GM12891 (cell line): Measurements from ENCODE around the gene MYCBP2.
A peak's percentile ranks its signal among the peaks of the same experiment; 100 is the strongest.
"Not testable (repeated sequence)": the region's sequence is repeated elsewhere in the genome, so short reads cannot be mapped to it uniquely, and the experiment has no call there.

Experiments
- DNase-seq: peaks from one replicate; pipeline ENCODE4 v3.0.0; 2011; ENCODE audit warnings: low spot score; ENCODE audit not compliant: insufficient read length
- FAIRE-seq: peaks from 2 replicates; lab custom pipeline; 2011; peaks lifted over from hg19 to GRCh38; lab: Jason Lieb, UNC
- PAX5 ChIP-seq: IDR thresholded peaks from 2 replicates; pipeline ENCODE4 v1.6.1; 2011; ENCODE audit warnings: low read length, moderate library complexity, mild to moderate bottlenecking; ENCODE audit not compliant: insufficient read depth, severe bottlenecking
- POLR2A ChIP-seq: IDR thresholded peaks from 2 replicates; pipeline ENCODE4 v1.6.1; 2011; ENCODE audit warnings: low read depth, low read length, control low read depth
- POLR2AphosphoS5 ChIP-seq: IDR thresholded peaks from 2 replicates; pipeline ENCODE4 v1.6.1; 2011; ENCODE audit warnings: low read depth, low read length, control low read depth
- POU2F2 ChIP-seq: IDR thresholded peaks from 2 replicates; pipeline ENCODE4 v1.6.1; 2011; ENCODE audit warnings: low read depth, mild to moderate bottlenecking, control low read depth, low read length, moderate library complexity
- SPI1 ChIP-seq: IDR thresholded peaks from 2 replicates; pipeline ENCODE4 v1.6.1; 2011; ENCODE audit warnings: low read depth, low read length, control low read depth
- TAF1 ChIP-seq: IDR thresholded peaks from 2 replicates; pipeline ENCODE4 v1.6.1; 2011; ENCODE audit warnings: low read depth, low read length, control low read depth

Gene MYCBP2

DNA sequence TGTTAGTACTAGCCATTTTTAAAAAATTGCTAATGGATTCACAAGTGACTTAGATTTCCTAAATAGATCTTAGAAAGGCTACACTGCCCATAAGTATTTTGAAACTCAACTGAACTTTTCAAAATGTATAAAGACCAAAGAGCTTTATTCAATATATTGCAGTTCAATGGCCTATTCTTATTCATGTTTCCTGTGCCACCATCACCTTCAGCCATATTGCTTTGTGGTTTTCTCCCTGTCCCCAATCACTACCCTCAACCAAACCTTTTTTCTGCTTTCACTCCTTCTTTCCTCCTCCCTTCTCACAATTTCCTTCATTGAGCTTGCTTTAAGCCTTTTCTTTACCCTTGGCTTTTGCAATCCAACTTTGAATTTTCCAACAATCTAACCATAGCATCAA, 100.9 kb downstream of the MYCBP2 start:
- FAIRE-seq (no peak), DNase-seq (no peak)
- no peak for TF ChIP-seq POLR2A
- TF ChIP-seq POU2F2 = no peak
- no peak for TF ChIP-seq TAF1
- no peak for TF ChIP-seq POLR2AphosphoS5
- no peak for TF ChIP-seq SPI1
- TF ChIP-seq PAX5 = no peak

- DNase-seq = no peak
- TF ChIP-seq POLR2AphosphoS5 (no peak), PAX5 (no peak), POLR2A (no peak), SPI1 (no peak), TAF1 (no peak), POU2F2 (no peak)
- FAIRE-seq = no peak
Measured at GRCh38 chr13:77222909-77223308, 104.0 kb downstream of the MYCBP2 start.

DNA sequence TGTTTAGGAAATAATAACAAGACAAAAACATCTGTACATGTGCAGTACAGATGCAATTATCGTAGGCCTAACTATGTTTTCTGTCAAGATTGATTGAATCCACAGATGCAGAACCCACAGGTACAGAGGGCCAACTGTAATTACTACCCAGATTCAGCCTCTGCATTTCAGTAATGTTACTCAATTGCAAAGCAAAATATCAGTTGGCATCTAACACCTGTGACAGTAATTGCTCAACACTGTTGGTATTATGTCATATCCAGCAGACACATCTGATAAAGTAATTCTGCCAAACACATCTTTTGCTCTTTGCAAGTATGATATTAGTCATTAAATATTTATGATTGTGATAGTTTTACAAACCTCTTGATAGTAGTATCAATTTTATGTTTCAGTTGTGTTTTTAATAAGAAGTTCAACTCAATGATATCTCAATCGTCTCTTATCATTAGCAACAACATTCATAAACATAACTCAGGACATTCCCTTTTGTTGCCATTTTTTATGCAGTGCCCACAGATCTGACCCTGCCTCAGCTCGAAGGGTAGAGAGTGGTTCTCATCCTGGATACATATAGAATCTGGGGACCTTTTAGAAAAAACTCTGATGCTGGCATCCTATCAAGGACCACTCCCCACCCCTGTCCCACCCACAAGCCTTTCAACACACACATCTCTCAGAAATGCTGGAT, 104.7 kb downstream of the MYCBP2 start:
- TF ChIP-seq TAF1 (no peak), POLR2AphosphoS5 (no peak), POU2F2 (no peak), PAX5 (no peak), POLR2A (no peak), SPI1 (no peak)
- FAIRE-seq (peak; percentile 65), DNase-seq (no peak)

DNA sequence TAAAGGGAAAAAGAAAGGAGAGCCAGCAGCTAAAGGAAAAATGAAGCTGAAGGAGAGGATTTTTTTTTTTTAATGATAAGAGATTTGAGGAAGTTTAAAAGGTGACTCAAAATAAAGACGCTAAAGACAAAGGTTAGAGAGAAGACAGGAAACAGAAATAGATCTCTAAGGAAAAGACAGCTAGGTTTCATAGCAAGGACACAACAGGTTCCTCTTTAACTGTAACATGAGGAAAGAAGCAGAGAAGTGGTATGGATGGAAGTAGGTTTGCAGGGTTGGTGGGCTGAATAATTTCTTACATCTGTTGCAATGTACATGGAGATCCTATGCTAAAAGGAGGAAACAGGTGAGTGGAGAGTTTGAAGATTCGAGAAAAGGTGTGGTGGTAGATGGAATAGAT, 107.5 kb downstream of the MYCBP2 start:
- no peak for TF ChIP-seq PAX5
- no peak for TF ChIP-seq TAF1
- no peak for TF ChIP-seq SPI1
- no peak for TF ChIP-seq POU2F2
- DNase-seq (no peak), FAIRE-seq (no peak)

GRCh38 chr13:77218274-77218673, 108.6 kb downstream of the MYCBP2 start:
- no peak for TF ChIP-seq SPI1
- no peak for TF ChIP-seq POLR2AphosphoS5
- TF ChIP-seq PAX5 = no peak
- no peak for TF ChIP-seq TAF1
- TF ChIP-seq POLR2A = no peak
- no peak for TF ChIP-seq POU2F2
- DNase-seq = no peak
- no peak for FAIRE-seq

GRCh38 chr13:77215543-77215942, 111.4 kb downstream of the MYCBP2 start:
- no peak for DNase-seq
- TF ChIP-seq PAX5 (no peak), SPI1 (no peak), TAF1 (no peak), POLR2AphosphoS5 (no peak), POU2F2 (no peak), POLR2A (no peak)
- no peak for FAIRE-seq

GRCh38 chr13:77213644-77214043, 113.2 kb downstream of the MYCBP2 start:
- no peak for DNase-seq
- TF ChIP-seq TAF1 (no peak), POU2F2 (no peak), POLR2A (no peak), PAX5 (no peak), POLR2AphosphoS5 (no peak), SPI1 (no peak)
- FAIRE-seq = no peak

DNA sequence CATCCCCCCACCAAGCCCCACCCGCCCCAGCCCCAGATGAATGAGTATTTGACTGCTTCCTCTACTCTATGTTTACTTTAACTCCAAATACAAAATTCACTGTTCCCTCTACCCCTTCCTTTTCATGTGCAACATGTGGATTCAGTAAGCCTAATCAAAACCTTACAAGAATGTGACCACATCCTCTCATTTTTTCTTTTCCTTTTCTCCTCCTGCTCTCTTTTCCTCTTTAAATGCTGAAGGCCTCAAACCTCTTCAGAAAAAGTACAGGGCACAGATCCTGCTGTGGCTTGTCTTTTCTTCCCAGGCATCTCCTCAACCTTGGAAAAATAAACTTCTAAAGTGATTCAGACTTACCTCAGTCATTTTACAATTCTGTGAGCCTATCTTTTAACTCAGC, 119.0 kb downstream of the MYCBP2 start:
- no peak for DNase-seq
- FAIRE-seq = no peak
- TF ChIP-seq TAF1 = no peak
- no peak for TF ChIP-seq POU2F2

- not testable (repeated sequence) for DNase-seq, FAIRE-seq
Measured at GRCh38 chr13:77198995-77199394, 127.9 kb downstream of the MYCBP2 start.

DNA sequence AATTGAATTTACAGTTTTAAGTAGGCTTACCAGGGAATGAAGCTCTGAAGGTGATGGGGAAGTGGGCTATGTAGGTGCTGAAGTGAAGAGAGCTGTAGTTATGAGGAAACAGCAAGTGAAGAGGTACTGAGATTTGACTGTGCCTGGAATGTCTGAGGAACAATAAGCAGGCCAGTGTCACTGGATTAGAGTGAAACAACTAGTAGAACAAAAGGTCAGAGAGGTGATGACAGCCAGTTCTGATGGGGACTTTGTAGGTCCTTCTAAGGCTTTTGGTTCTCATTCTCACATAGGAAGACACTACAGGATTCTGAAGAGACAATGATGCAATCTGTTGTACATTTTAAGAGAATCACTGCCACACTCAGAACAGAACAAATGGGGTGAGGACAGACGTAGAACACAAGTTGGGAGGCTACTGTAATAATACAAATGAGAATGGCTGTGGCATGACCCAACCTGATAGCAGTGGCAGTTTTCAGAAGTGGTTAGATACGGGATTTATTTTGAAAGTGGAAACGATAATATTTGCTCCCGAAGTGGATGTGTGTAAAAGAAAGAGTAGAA, 130.8 kb downstream of the MYCBP2 start:
- no peak for TF ChIP-seq TAF1
- no peak for TF ChIP-seq POLR2A
- TF ChIP-seq SPI1 = no peak
- no peak for TF ChIP-seq POU2F2
- no peak for TF ChIP-seq PAX5
- no peak for TF ChIP-seq POLR2AphosphoS5
- DNase-seq (no peak), FAIRE-seq (peak; percentile 41)

GRCh38 chr13:77190349-77190958, 136.4 kb downstream of the MYCBP2 start:
- DNase-seq (no peak), FAIRE-seq (no peak)
- TF ChIP-seq PAX5 (no peak), POLR2AphosphoS5 (no peak), POLR2A (no peak), SPI1 (no peak), POU2F2 (no peak), TAF1 (no peak)

GRCh38 chr13:77185721-77186120, 141.2 kb downstream of the MYCBP2 start:
- no peak for TF ChIP-seq PAX5
- no peak for TF ChIP-seq POU2F2
- TF ChIP-seq POLR2A = no peak
- no peak for TF ChIP-seq POLR2AphosphoS5
- no peak for TF ChIP-seq SPI1
- TF ChIP-seq TAF1 = no peak
- FAIRE-seq = no peak
- no peak for DNase-seq
